Mononuclear cell (primary cell): ENCODE data around the gene CHRD. TPM values are rescaled to one million over a fixed set of nuclear protein-coding genes. Genes with fewer than 3 reads are reported as not detected.

Experiments
- H3K27me3 ChIP-seq: 2 replicates; pipeline ENCODE4 v1.6.0; 2011; ENCODE audit warnings: low read length, control low read depth; ENCODE audit not compliant: insufficient read depth
- H3K4me1 ChIP-seq: 2 replicates; pipeline ENCODE4 v1.5.1; 2011; ENCODE audit warnings: mild to moderate bottlenecking, low read length, control low read depth; ENCODE audit not compliant: insufficient read depth
- H3K4me3 ChIP-seq: 2 replicates; pipeline ENCODE4 v1.5.1; 2011; ENCODE audit warnings: mild to moderate bottlenecking, low read length, moderate library complexity
- H3K9me3 ChIP-seq: 2 replicates; pipeline ENCODE4 v1.5.1; 2011; ENCODE audit warnings: low read depth, mild to moderate bottlenecking, control low read depth, low read length
- total RNA-seq: library from RNA; depleted of rRNA; stranded (reverse); fragments of >200 nt; gene quantifications from one replicate; pipeline ENCODE4 v1.2.3, GENCODE V29; 2012

The CHRD gene
- total RNA-seq, 1 donor, result 0.31 TPM

DNA sequence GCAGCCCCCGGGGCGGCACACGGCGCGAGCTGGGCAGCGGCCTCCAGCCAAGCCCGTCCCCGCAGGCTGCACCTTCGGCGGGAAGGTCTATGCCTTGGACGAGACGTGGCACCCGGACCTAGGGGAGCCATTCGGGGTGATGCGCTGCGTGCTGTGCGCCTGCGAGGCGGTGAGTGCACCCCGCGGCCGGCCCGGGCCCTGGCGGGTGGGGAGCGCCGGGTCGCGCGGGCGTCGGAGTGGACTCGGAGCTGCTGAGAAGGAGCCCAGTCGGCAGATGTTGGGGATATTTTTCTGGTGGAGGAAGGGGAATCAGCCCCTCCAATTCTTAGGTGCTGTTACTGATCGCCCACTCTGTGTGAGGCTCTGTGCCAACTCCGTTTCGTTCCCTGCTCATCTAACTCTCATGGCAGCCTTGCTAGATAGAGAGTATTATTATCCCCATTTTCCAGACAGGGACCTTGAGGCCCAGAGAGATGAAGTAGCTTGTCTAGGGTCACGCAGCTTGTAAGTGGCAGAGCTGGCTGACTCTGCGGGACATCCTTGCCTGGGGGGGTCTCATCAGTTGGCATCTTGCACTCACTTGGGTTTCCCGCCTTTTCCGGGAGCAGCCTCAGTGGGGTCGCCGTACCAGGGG lies 890 bp downstream of the CHRD start:
- peaks cover 44% of the 10 kb centered on the region for H3K27me3 ChIP-seq
- peaks cover 15% of the 10 kb centered on the region for H3K4me1 ChIP-seq
- no peaks in the 10 kb centered on the region for H3K9me3 ChIP-seq
- H3K4me3 ChIP-seq, result no peak overlapping the region

DNA sequence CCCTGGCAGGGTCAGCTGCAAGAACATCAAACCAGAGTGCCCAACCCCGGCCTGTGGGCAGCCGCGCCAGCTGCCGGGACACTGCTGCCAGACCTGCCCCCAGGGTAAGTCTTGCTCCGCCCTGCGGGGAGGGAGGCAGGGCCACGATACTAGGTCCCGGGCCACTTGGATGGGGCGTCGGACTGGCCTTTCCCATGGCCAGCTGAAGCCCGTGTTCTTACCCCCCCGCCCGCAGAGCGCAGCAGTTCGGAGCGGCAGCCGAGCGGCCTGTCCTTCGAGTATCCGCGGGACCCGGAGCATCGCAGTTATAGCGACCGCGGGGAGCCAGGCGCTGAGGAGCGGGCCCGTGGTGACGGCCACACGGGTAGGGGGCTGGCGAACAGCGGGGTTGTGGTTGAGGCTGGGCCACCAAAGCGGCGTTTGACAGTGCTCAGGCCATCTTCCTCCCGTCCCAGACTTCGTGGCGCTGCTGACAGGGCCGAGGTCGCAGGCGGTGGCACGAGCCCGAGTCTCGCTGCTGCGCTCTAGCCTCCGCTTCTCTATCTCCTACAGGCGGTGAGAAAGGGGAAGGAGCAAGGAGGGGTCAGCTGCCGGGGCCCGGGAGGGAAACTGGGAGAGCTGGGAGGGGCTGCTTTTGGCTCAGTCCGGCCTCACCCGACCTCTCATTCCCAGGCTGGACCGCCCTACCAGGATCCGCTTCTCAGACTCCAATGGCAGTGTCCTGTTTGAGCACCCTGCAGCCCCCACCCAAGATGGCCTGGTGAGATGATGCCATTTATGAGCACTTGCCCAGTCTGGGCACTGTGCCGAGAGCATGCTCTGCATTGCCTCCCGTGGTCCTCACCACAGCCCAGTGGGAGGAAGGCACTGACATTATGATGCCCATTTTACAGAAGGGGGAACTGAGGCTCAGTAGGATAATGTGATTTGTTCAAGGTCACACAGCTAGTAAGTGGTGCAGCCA lies 1.7 kb downstream of the CHRD start:
- H3K27me3 ChIP-seq, result peaks cover 44% of the 10 kb centered on the region
- H3K4me3 ChIP-seq, result no peak overlapping the region
- H3K9me3 ChIP-seq, result no peaks in the 10 kb centered on the region

DNA sequence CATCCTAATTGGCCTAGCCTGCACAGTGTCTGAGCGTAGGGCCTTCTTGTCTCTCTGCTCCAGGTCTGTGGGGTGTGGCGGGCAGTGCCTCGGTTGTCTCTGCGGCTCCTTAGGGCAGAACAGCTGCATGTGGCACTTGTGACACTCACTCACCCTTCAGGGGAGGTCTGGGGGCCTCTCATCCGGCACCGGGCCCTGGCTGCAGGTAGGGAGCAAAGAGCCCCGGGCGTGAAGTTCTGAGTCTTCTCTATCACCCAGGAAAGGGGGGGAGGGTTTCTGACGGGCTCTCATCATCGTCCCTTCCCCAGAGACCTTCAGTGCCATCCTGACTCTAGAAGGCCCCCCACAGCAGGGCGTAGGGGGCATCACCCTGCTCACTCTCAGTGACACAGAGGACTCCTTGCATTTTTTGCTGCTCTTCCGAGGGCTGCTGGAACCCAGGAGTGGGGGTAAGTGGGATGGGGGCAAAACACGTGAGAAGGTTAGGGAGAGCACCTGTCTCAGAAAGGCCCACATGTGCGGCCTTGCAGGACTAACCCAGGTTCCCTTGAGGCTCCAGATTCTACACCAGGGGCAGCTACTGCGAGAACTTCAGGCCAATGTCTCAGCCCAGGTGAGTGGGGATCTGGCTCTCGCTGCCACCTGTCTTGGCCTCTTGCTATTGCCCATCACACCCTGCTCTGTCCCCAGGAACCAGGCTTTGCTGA lies 2.6 kb downstream of the CHRD start:
- Histone ChIP-seq H3K4me1 (peaks cover 15% of the 10 kb centered on the region), H3K4me3 (no peak overlapping the region), H3K9me3 (no peaks in the 10 kb centered on the region), H3K27me3 (peaks cover 41% of the 10 kb centered on the region)

More for the DNA sequence above, 1.7 kb downstream of the CHRD start:
- peaks cover 15% of the 10 kb centered on the region for H3K4me1 ChIP-seq

DNA sequence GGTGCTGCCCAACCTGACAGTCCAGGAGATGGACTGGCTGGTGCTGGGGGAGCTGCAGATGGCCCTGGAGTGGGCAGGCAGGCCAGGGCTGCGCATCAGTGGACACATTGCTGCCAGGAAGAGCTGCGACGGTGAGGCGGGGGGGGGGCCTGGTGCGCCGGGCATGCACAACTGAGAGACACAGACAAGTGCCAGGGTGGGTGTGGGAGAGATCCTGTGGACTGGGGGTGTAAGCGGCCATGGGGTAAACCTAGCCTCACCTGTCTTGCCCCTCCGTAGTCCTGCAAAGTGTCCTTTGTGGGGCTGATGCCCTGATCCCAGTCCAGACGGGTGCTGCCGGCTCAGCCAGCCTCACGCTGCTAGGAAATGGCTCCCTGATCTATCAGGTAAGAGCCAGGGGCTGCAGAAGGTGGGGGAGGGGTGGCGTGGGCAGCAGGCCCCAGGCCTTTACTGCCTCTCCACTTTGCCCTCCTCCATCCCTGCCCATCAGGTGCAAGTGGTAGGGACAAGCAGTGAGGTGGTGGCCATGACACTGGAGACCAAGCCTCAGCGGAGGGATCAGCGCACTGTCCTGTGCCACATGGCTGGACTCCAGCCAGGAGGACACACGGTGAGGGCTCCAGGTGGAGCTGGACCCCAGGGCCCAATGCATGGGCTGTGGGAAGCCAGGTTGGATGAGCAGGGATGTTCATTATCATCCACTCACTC lies 3.3 kb downstream of the CHRD start:
- Histone ChIP-seq H3K27me3 (peaks cover 34% of the 10 kb centered on the region), H3K4me1 (peaks cover 15% of the 10 kb centered on the region), H3K4me3 (no peak overlapping the region), H3K9me3 (no peaks in the 10 kb centered on the region)

DNA sequence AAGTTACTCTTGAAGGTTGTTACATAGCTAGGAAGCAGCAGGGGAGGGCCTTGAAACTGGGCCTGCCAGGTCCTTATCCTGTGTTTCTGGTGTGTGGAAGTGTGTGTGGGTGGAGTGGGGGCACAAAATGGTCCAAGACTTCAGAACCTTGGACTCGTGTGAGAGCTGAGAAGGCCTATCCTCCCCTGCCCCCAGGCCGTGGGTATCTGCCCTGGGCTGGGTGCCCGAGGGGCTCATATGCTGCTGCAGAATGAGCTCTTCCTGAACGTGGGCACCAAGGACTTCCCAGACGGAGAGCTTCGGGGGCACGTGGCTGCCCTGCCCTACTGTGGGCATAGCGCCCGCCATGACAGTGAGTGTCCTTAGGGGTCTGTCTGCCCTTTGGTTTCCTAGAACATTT lies 4.5 kb downstream of the CHRD start:
- Histone ChIP-seq H3K4me1 (peaks cover 15% of the 10 kb centered on the region), H3K27me3 (peaks cover 22% of the 10 kb centered on the region), H3K4me3 (no peak overlapping the region), H3K9me3 (no peaks in the 10 kb centered on the region)

DNA sequence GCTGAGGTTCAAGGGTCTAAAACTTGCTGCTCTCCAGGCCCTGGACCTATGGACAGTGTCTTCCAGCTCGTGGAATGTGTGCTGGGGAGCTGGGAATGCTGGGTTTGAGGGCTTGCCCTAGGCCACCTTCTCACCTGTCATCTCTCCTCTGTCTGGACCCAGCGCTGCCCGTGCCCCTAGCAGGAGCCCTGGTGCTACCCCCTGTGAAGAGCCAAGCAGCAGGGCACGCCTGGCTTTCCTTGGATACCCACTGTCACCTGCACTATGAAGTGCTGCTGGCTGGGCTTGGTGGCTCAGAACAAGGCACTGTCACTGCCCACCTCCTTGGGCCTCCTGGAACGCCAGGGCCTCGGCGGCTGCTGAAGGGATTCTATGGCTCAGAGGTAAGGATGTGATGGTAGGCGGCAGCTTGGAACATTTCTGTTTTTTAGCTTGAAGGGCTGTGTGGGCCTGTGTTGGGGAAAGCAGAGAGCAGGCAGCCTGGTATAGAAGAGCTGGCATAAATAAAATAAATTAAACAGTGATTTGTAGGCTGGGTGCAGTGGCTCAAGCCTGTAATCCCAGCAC lies 5.1 kb downstream of the CHRD start:
- H3K4me1 ChIP-seq, result peaks cover 15% of the 10 kb centered on the region
- no peak overlapping the region for H3K4me3 ChIP-seq
- no peaks in the 10 kb centered on the region for H3K9me3 ChIP-seq
- H3K27me3 ChIP-seq, result peaks cover 21% of the 10 kb centered on the region

DNA sequence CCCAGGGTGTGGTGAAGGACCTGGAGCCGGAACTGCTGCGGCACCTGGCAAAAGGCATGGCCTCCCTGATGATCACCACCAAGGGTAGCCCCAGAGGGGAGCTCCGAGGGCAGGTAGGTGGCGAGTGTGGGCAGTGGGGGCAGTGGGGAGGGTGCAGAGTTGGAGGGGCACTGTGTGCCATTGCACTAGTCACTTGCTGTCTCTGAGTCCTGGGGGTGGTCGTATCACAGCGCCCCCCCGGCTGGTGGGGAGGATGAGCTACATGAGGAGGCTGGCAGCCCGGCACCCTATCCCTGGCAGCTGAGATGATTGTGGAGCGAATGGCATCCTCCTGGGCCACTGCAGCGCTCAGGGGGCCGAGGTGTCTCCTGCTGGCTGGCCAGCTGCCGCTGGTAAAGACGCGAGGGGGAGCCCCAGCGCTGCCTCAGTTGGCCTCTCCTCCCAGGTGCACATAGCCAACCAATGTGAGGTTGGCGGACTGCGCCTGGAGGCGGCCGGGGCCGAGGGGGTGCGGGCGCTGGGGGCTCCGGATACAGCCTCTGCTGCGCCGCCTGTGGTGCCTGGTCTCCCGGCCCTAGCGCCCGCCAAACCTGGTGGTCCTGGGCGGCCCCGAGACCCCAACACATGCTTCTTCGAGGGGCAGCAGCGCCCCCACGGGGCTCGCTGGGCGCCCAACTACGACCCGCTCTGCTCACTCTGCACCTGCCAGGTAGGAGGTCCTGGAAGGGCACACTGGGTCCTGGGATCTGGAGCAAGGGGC lies 6.4 kb downstream of the CHRD start:
- H3K4me3 ChIP-seq, result no peak overlapping the region
- H3K27me3 ChIP-seq, result peaks cover 13% of the 10 kb centered on the region
- H3K4me1 ChIP-seq, result peaks cover 7% of the 10 kb centered on the region
- H3K9me3 ChIP-seq, result no peaks in the 10 kb centered on the region

DNA sequence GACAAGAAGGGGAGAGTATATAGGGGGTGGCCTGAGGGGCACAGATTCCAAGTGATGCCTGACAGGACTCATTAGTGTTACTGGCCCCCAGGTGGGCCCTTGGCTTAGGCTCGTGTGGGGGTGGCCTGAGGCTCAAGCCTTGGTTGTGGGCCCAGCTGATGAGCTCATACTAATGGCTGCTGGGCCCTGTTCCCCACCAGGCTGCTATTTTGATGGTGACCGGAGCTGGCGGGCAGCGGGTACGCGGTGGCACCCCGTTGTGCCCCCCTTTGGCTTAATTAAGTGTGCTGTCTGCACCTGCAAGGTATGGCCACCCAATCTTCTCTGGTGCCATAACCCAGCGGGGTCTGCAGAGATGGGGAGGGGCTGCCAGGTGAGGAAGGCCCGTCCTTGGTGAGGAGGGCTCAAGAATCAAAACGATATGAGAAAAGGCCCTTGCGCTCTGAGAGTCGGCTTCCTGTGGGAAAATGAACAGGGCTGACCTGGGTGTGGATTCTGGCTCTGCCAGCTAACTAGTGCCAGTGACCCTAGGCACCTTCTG lies 7.4 kb downstream of the CHRD start:
- Histone ChIP-seq H3K4me1 (no peaks in the 10 kb centered on the region), H3K4me3 (no peak overlapping the region), H3K27me3 (peaks cover 3% of the 10 kb centered on the region), H3K9me3 (no peaks in the 10 kb centered on the region)

DNA sequence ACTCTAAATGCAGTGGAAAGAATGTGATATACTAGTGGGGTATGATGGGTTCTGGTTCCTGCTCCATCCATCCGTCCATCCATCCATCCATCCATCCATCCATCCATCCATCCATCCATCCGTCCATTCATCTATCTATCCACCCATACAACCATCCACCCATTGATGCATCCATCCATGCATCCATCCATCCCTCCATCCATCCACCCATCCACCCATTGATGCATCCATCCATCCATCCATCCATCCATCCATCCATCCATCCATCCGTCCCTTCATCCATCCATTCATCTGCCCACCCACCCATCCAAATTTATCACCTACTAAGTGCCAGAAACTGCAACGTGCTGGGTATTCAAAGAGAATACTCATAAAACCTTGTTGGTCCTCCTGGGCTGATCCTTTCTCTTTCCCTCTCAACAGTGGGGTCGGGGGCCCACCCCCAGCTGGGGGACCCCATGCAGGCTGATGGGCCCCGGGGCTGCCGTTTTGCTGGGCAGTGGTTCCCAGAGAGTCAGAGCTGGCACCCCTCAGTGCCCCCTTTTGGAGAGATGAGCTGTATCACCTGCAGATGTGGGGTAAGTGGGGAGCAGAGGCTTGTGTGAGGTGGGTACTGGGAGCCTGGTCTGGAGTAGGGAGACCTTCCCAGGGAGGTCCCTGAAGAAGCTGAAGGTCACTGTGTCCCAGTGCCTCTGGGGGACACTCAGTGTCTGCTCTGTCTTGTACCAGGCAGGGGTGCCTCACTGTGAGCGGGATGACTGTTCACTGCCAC lies 8.5 kb downstream of the CHRD start:
- no peaks in the 10 kb centered on the region for H3K4me1 ChIP-seq
- H3K27me3 ChIP-seq, result no peaks in the 10 kb centered on the region
- no peaks in the 10 kb centered on the region for H3K9me3 ChIP-seq
- no peak overlapping the region for H3K4me3 ChIP-seq

DNA sequence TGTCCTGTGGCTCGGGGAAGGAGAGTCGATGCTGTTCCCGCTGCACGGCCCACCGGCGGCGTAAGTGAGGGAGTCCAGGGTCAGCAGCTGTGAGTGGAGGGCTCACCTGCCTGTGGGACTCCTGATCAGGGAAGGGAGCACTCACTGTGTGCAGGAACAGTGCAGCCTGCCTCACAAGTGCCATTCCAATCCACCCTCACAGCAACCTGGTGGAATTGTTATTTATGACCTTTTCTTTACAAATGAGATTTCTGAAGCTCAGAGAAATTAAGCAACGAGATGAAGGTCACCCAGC lies 9.0 kb downstream of the CHRD start:
- H3K4me1 ChIP-seq, result no peaks in the 10 kb centered on the region
- H3K9me3 ChIP-seq, result no peaks in the 10 kb centered on the region
- H3K4me3 ChIP-seq, result no peak overlapping the region
- H3K27me3 ChIP-seq, result no peaks in the 10 kb centered on the region

DNA sequence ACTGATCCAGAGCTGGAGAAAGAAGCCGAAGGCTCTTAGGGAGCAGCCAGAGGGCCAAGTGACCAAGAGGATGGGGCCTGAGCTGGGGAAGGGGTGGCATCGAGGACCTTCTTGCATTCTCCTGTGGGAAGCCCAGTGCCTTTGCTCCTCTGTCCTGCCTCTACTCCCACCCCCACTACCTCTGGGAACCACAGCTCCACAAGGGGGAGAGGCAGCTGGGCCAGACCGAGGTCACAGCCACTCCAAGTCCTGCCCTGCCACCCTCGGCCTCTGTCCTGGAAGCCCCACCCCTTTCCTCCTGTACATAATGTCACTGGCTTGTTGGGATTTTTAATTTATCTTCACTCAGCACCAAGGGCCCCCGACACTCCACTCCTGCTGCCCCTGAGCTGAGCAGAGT lies 9.5 kb downstream of the CHRD start:
- no peak overlapping the region for H3K4me3 ChIP-seq
- no peaks in the 10 kb centered on the region for H3K4me1 ChIP-seq
- no peaks in the 10 kb centered on the region for H3K27me3 ChIP-seq
- H3K9me3 ChIP-seq, result no peaks in the 10 kb centered on the region

DNA sequence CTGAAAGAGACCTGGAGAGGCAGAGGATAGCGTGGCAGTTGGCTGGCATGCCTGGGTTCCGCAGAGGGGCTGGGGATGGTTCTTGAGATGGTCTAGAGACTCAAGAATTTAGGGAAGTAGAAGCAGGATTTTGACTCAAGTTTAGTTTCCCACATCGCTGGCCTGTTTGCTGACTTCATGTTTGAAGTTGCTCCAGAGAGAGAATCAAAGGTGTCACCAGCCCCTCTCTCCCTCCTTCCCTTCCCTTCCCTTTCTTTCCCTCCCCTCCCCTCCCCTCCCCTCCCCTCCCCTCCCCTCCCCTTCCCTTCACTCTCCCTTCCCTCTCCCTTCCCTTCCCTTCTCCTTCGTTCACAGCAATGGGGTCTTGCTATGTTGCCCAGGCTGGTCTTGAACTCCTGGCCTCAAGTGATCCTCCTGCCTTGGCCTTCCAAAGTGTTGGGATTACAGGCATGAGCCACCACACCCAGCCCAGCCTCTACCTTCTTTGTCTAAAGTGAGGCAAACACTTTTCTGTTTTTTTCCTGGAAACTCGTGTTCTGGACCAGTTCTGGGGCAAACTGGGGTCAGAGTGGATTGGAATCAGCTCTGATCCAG lies 10.2 kb downstream of the CHRD start:
- no peaks in the 10 kb centered on the region for H3K9me3 ChIP-seq
- H3K27me3 ChIP-seq, result no peaks in the 10 kb centered on the region
- H3K4me1 ChIP-seq, result no peaks in the 10 kb centered on the region
- no peak overlapping the region for H3K4me3 ChIP-seq

DNA sequence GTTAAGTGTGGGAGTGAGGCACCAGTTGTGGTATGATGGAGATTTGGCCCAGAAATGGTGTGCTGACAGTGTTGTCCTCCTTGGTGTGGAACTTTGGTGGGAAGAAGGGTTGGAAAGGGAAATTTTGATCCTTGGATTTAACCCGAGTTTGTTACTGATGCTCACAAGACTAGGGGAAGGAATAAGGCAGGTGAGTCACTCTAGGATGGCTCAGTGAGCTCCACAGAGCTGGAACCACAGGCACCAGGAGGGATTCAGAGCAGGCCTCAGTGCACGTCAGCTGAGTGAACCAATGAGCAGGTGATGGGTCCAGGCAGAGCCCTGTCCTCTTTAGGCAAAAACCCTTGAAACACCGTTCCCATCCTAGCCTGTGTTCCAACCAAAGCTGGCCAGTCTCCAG lies 11.4 kb downstream of the CHRD start:
- Histone ChIP-seq H3K9me3 (no peaks in the 10 kb centered on the region), H3K4me3 (no peak overlapping the region), H3K27me3 (no peaks in the 10 kb centered on the region), H3K4me1 (no peaks in the 10 kb centered on the region)
